GF-D8 (cell line): ENCODE measurements around the gene TIRAP.
"Not testable (repeated sequence)": the region's sequence is repeated elsewhere in the genome, so short reads cannot be mapped to it uniquely, and the experiment has no call there.

Source experiments
- DNase-seq: peaks from one replicate; lab custom pipeline; 2025; lab: John Stamatoyannopoulos, UW

The TIRAP gene, protein sequence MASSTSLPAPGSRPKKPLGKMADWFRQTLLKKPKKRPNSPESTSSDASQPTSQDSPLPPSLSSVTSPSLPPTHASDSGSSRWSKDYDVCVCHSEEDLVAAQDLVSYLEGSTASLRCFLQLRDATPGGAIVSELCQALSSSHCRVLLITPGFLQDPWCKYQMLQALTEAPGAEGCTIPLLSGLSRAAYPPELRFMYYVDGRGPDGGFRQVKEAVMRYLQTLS

DNA sequence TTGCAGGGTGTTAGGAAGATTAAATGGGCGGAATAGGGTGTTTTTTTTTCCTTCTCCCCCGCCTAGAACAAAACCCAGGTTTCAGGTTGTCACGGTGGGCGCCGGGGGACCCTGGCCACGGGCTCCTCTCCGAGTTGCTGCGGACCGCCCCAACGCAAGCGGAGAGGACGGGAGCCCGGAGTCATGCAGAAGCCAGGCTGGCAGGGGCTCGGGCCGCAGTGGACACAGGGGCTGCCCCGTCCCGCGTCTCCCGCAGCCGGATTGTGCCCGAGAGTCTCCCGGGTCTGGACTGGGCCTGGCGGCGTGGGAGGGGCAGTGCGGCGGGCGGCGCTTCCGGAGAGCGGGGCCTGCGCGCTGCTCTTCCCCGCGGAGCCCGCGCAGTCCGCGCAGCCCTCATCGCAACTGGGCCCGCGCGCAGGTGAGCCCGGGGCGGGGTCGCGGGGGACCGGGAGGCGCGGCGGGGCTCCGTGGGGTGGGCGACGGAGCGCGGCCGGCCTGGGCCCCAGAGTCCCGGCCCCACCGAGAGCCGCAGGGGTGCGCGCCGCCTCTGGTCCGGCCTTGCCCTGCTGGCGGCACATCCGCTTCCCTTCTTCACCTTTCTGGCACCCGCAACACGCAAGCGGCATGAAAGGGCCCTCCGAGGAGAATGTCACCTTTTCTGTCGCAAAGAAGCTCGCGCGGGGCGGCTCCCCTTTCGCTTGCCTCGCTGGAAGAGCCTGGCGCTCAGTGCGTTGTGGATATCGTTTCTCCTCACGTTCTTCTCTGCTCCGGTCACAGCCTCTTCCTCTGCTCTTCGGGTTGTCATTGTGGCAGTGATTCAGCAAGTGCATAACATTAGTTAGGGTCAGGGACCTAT lies at the start of gene TIRAP:
Gene TIRAP, plus strand, starts transcription at position 358 of the 856 bp plus-strand sequence. CDS start 7,802 bp downstream, outside the sequence.
- DNase-seq = peak; percentile 85

DNA sequence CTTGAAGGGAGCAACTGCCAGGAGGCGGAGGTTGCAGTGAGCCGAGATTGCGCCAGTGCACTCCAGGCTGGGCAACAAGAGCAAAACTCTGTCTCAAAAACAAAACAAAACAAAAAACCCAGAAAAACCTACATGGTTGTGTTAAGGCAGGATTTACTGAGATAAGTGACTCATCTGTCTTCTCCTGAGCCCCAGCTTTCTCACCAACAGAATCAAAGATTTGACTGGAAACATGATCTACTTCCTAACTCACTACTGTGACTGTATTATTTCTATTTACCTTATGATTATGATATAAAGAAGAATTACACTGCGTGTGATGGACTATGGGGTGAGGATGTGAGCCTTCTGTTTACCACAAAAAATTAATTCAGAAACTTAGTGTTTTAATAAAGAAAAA lies 49.5 kb upstream of the TIRAP start:
- no peak for DNase-seq

DNA sequence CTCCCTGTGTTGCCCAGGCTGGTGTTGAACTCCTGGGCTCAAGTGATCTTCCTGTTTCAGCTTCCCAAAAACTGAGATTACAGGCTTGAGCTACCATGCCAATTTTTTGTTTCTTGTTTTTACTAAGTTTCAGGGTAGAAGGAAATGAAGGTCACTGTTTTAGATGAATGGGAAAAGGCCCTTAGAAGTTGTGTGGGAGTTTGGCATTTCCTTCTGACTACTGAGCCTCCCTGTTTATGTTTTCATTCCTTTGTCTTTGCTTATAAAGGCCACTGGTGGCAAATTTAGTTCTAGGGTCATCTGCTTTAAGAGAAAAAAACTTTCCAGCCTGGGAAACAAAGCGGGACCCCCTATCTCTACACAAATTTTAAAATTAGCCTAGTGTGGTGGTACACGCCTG lies 36.3 kb upstream of the TIRAP start:
- DNase-seq = no peak

DNA sequence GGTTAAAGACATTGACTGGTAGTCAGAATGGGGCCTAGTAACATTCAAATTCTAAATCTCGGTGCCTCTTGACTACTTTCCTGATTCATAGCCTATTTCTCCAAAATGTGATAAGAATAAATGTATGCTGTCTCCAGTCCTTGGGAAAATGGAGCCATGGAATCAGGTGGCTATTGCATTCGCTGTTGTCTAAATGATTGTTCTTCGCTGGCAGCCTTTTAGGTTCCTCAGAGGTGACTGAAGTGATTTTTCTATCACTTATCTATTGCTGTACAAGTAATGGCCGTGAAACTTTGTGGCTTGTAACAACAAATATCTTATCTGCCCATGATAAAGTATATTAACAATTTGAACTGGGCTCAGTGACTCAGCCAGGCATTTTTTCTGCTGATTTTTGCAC lies 29.6 kb upstream of the TIRAP start:
- DNase-seq = no peak

DNA sequence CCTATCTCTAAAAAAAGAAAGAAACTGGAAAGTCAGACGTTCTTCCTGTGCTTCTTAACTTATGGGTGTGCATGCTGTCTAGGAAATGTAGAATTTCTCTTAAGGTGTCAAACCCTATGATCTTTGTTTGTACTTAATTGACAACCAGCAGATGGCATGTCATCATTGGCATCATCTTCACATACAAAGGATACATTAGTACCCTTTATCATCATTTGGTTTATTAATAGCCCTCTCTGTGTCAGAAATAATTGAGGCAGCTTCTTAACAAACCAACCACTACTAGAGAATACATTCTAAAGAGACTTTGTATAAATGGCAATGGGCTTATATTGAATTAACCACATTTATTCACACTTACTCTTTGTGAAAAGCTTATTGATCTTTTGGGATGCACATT lies 28.1 kb upstream of the TIRAP start:
- DNase-seq = no peak

DNA sequence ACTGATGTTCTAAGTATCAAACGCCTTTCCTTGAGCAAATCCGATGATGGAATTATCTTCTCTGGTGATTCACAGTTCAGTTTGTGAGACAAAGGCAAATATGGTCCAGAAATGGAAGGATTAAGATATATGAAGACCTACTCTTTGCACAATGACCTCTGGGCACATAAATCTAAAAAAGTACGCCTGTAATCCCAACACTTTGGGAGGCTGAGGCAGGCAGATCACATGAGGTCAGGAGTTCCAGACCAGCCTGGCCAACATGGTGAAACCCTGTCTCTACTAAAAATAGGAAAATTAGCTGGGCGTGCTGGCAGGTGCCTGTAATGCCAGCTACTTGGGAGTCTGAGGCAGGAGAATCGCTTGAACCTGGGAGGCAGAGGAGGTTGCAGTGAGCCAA lies 27.4 kb upstream of the TIRAP start:
- not testable (repeated sequence) for DNase-seq

DNA sequence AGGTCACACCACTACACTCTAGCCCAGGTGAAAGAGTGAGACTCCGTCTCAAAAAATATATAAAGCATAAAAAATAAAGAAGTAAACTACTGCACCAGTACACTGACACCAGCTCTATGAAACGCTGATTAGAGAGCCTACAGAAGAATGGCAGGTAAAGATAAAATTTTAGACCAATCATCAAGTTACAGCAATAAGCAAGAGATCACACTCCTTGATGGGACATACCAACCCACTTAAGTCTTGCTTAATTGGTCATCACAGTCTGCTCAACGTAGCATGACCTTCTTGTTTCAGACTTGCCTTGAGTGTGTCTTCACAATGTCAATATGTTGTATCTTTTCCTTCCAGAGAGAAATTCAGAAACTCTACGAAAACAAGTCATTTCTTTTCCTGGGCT lies 26.7 kb upstream of the TIRAP start:
- no peak for DNase-seq

DNA sequence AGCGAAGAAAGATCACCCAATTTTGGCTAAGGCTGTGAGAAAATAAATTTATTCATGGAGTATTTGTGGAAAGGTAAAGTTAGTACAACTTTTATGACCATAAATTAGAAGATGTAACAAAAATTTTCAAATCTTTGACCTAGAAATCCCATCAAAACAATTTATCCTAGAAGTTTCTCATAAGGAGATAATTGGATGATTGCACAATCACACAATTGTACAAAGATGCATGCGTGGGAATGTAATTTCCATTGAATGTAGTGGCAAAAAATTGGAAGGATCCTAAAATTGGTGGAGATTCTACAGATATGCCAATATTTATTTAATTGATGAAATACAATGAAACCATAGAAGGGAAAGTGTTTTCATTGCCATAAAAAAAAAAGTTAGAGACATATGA lies 25.7 kb upstream of the TIRAP start:
- no peak for DNase-seq

DNA sequence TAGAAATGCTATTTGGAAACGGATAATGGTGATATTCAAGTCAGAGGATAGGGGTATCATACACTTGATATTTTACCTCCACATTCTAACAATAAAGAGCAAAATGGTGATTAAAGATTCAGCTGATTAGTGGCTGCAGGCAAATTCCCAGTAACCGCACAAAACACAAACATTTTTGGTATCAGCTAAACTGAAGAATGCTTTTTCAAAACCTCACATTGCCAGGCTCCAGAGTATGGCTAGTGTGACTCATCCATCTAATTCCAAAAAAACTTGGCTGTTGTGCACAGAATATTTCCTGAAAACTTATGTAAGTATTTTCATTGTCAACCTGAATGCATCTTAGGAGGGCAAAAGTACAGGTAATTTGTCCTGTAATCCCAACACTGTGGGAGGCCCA lies 25.1 kb upstream of the TIRAP start:
- DNase-seq = no peak

DNA sequence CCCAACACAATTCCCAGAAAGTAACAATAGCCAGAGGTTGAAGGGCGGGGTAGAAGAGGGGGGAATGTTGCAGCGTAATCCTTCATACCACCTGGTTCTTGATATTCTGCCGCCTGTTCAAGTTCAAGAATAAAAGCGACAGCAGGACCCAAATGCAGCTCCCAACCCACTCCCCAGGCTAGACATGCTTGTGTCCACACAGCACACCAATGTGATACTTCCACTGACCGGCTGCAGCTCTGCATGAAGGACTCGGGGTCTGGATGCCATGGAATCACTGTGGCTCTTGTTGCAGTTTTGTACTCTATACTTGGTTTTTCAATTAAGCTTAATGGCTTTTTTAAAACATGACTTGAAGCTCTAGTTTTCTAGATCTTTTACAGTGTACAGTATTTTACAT lies 20.7 kb upstream of the TIRAP start:
- DNase-seq = no peak

DNA sequence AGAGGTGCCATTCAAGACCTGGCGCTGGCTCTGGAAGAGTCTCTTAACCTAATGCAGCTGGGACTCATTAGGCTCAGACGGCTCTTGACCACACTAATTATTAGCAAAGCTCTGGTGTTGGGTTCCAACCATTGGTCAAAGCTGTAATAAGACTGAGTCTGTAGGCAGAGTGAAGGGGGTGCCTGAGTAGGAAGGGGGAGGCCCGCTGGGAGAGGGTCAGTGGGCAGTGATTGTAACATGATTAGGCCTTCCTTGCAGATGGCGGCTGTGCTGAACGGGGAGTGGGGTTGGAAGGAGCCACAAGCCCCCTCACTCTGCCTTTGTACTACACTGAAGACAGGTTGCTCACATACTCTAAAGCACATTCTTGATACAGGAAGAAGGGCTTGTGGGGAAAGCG lies 19.4 kb upstream of the TIRAP start:
- no peak for DNase-seq

DNA sequence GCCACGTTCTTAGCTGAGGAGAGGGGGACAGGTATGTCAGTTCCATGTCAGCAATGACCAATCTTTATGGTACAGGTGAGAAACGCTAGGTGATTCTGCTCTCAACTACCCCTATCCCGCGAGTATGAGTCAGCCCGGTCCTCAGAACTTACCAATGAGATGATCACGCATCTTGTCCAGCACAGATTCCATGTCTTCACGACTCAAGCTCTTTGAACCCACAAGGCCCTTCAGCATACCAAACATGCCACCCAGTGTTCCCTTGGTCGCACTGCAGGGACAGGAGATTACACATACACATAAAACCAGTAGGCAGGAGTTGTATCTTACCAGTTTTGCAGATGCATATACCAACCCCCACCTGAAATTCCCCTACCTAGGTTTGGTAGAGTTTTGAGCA lies 17.1 kb upstream of the TIRAP start:
- DNase-seq = no peak

DNA sequence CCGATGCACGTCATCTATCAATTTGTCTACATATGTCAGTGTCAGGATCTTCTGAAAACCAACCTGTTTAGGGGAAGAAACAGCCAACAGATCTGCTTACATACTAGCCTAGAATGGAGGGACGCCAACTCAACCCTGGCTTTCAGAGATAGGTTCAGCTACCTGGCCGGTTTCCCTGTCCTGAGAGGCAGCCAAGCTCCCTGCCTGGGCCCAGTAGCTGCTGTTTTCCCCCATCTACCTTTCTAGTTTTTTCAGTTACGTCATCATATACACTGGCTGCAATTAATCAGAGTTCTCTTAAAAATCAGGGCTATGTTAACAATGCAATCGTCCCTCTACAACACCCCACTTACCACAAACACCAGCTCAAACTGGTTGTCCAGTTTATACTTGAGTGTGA lies 15.2 kb upstream of the TIRAP start:
- DNase-seq = no peak

DNA sequence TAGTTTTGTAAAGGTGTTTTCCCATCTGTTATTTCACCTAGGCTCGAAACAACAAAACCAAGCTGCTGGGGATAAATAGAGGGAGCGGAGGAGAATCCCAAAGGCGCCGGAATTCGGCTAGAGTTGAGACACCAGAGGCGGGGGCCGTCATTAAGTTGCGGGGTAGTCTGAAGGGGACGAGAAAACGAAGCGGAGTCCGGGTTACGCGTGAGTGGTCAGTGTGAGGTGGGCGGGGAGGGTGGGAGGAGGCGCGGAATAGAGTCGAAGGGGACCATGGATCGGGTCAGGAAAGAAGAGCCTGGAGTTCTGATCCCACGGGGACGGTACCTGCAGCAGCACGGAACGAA lies 14.6 kb upstream of the TIRAP start:
- no peak for DNase-seq

DNA sequence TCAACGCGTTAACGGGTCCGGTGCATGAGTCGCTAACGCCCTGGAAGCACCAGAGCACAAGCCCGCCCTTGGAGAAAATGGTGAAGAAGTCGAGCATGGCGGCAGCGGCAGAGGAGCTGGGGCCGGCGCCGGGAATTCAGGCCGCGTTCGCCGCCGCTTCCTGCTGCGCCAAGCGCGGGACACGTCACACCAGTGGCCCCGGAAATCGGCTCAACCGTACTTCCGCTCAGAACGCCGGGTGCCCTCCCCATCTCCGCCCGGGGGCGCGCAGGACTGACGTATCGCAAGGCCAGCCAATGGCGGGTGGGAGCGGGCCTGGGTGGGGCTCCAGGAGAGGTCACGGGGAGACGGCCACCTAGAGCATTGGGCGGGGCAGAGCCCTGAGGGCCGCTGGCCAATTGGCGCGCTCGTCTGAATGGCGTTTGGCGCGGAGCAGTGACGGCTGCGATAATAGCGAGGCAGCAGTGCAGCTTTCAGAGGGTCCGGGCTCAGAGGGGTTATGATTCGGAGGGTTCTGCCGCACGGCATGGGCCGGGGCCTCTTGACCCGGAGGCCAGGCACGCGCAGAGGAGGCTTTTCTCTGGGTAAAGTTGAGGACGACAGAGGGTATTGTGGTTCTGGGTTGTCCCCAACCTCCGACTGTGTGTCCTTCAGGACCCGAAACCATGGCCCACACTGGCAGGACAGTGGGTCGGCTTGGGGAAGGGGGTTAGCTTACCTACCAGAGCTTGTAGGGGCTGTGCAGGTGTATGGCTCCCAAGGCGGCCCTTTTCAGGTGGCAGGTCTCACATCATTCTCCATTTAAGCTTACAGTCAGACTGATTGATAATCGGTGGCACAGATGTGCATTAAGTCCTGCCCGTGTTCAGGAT lies 13.9 kb upstream of the TIRAP start, which contains the start of the genes FOXRED1 and SRPRA:
Gene FOXRED1, plus strand, starts transcription at position 447 of the 872 bp plus-strand sequence. Its CDS starts 53 bp downstream, at position 500.
Gene SRPRA, minus strand, starts transcription at position 188 of the 872 bp plus-strand sequence. Its CDS starts 91 bp downstream, at position 97.
- peak; percentile 100 for DNase-seq

DNA sequence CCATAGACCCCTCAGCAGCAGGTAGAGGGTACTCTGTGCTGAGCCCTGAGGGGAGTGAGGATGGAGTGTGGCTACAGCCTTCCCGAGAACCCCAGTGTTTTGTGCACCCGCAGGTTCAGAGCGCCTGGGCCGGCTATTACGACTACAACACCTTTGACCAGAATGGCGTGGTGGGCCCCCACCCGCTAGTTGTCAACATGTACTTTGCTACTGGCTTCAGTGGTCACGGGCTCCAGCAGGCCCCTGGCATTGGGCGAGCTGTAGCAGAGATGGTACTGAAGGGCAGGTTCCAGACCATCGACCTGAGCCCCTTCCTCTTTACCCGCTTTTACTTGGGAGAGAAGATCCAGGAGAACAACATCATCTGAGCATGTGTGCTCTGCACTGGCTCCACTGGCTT lies 5.6 kb upstream of the TIRAP start:
- DNase-seq = no peak

DNA sequence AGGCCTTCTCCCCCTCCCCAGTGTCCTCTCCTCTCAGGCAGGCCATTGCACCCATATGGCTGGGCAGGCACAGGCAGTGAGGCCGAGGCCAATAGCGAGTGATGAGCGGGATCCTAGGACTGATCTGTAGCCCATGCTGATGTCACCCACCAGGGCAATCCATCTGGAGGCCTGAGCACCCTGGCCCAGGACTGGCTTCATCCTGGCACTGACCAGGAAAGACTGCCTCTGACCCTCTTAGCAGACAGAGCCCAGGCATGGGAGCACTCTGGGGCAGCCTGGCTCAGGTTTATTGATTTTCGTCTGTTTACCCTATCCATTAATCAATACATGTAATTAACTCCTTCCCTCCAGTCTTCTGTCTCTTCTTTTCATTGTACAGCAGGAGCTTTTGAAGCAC lies 5.1 kb upstream of the TIRAP start:
- no peak for DNase-seq

DNA sequence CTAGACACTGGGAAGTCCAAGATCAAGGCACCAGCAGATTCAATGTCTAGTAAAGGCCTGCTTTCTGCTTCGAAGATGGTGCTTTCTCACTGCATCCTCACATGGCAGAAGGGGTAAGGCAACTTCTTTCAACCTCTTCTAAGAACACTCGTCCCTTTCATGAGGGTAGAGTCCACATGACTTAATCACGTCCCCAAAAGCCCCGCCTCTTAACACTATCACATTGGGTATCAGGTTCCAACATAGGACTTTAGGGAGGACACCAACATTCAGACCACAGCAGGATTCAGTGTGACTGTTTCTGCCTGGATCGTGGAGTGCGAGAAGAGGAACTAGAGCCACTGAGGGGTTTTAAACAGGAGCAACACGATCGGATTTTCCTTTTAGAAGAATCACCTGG lies 3.7 kb upstream of the TIRAP start:
- DNase-seq = no peak

DNA sequence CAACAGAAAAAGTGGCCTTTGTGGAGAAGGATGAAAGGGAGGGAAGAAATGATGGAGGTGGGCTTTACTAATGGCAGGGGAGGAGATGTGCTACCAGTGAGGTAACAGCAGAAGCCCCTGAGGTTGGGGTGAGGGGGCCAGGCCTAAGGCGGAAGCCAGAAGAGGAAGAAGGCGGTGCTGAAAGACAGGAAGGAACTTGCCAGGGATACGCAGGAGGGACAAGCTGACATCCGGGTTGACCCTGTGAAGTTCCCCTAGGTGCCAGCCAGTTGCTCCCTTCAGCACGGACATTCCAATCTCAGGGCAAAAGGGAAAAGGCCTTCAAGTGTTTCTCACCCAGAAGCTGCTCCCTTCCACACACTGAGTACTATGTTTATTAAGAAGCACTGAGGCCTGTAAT lies 2.3 kb upstream of the TIRAP start:
- peak; percentile 96 for DNase-seq

DNA sequence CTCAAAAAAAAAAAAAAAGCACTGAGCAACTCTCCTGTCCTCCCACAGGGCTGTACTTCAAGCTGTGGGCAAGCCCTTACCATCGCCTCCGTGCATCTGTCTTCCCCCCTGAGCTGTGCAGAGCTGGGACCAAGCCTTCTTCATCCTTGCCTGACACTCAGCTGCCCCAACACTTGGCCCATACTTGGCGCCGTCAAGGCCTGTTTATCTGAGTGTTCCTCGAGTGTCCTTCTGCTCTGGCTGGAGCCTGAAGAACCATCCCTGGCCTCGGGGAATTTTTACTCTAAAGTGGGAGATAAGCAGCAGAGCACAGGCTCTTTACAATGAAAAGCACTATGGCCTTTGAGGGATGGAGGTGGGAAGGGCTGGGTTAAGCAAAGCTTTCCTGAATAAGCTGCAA lies 1.6 kb upstream of the TIRAP start:
- DNase-seq = no peak

DNA sequence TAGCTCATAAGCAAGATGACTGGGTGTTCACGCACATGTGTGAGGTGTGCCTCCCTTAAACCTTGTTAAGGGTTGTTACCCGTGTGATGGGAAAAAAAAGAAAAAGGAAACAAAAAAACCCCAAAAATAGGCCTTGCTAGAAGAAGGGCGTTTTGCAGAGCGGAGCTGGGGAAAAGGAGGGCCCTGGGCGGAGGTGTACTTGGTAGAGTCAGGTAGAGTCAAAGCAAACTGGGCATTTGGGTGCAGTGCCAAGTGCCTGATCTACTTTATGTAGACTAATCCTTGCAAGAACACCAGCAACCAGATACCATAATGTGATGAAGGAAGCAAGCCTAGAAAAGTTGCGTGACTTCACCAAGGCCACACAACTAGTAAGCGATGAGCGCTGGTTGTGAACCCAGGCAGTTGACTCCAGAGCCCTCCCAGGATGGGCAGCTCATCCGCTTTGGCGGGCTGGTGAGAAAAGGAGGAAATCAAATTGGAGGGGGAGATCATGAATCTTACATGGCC lies 1.2 kb upstream of the TIRAP start:
- peak; percentile 64 for DNase-seq

DNA sequence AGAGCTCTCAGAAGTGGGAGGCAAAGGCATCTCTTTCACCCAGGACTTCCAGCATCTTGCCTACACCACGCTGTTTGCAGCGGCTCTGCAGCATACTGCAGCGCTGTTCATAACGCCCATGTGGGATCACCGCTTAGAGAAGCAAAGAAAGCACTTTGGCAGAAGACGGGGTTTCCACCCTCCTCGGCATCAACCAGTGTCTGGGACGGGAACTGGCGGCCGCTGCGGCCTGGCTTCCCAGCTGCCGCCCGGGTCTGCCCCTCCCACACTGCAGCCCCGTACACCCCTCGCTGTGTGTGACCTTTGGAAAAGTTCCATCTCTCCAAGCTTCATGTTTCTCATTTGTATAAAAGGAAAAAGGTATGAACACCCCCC lies 545 bp upstream of the TIRAP start:
- DNase-seq = peak; percentile 84
